KMS-11 (cell line): Measurements from ENCODE around the gene SH3BGRL3.

ENCODE experiments used
- H2AFZ ChIP-seq: fragments of 200-600 bp; sonication (generic); 2 replicates; pipeline ENCODE4 v1.6.1; 2016; ENCODE audit warnings: antibody characterized with exemption, mixed run types, low read depth
- H3K27ac ChIP-seq: fragments of 200-600 bp; sonication (generic); 2 replicates; pipeline ENCODE4 v1.6.1; 2016; ENCODE audit warnings: mild to moderate bottlenecking, mixed run types
- H3K27me3 ChIP-seq: fragments of 200-600 bp; sonication (generic); 2 replicates; pipeline ENCODE4 v1.6.1; 2017; ENCODE audit warnings: mild to moderate bottlenecking, low read depth, mixed run types, moderate library complexity; ENCODE audit not compliant: insufficient read depth
- H3K36me3 ChIP-seq: fragments of 200-600 bp; sonication (generic); 2 replicates; pipeline ENCODE4 v1.6.1; 2017; ENCODE audit warnings: mild to moderate bottlenecking, mixed run types; ENCODE audit not compliant: insufficient read depth
- H3K4me1 ChIP-seq: fragments of 200-600 bp; sonication (generic); 2 replicates; pipeline ENCODE4 v1.6.1; 2016; ENCODE audit warnings: mild to moderate bottlenecking, low read depth, mixed run types; ENCODE audit not compliant: poor library complexity, severe bottlenecking
- H3K4me2 ChIP-seq: fragments of 200-600 bp; sonication (generic); 2 replicates; pipeline ENCODE4 v1.7.0; 2016; ENCODE audit warnings: mild to moderate bottlenecking, mixed run types
- H3K4me3 ChIP-seq: fragments of 200-600 bp; sonication (generic); IDR thresholded peaks from 2 replicates; pipeline ENCODE4 v1.6.1; 2017; ENCODE audit warnings: low read depth, low read length, mixed read lengths; ENCODE audit not compliant: insufficient read depth
- H3K79me2 ChIP-seq: fragments of 200-600 bp; sonication (generic); 2 replicates; pipeline ENCODE4 v1.6.1; 2016; ENCODE audit warnings: low read depth, mixed run types; ENCODE audit not compliant: insufficient read depth
- H3K9ac ChIP-seq: fragments of 200-600 bp; sonication (generic); 2 replicates; pipeline ENCODE4 v1.6.1; 2016; ENCODE audit warnings: mild to moderate bottlenecking, mixed run types
- H4K20me1 ChIP-seq: fragments of 200-600 bp; sonication (generic); 2 replicates; pipeline ENCODE4 v1.6.1; 2016; ENCODE audit warnings: mild to moderate bottlenecking, mixed run types; ENCODE audit not compliant: insufficient read depth
- TF ChIP-seq, protein P1 (sequence below): fragments of 200-600 bp; sonication (generic); conservative IDR thresholded peaks from 2 replicates; pipeline ENCODE4 v1.6.1; 2017; ENCODE audit warnings: low read depth, mild to moderate bottlenecking, antibody characterized with exemption, low read length, moderate library complexity, mixed read lengths

Gene SH3BGRL3

DNA sequence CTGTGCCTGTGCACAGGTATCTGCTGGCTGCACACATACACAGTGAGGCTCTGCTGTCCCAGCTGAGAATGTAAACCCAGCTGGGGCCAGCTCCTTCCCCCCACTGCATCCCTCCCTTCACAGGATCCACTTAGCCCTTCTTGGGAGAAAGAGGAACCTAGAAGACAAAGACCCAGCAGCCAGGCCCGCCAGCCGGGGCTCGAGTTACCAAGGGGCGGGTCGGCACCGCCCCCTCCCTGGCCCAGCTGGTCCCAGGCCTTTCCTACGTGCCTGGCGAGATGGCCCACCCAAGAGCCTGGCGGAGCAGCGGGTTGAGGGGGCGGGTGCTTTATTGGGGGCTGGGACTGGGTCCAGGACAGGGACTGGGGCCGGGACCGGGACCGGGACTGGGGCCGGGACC, 2.1 kb downstream of the SH3BGRL3 start:
- no peak overlapping the region for H3K4me3 ChIP-seq
- H4K20me1 ChIP-seq, result no peaks in the 10 kb centered on the region
- H3K9ac ChIP-seq, result no peak overlapping the region
- TF ChIP-seq, protein P1, sequence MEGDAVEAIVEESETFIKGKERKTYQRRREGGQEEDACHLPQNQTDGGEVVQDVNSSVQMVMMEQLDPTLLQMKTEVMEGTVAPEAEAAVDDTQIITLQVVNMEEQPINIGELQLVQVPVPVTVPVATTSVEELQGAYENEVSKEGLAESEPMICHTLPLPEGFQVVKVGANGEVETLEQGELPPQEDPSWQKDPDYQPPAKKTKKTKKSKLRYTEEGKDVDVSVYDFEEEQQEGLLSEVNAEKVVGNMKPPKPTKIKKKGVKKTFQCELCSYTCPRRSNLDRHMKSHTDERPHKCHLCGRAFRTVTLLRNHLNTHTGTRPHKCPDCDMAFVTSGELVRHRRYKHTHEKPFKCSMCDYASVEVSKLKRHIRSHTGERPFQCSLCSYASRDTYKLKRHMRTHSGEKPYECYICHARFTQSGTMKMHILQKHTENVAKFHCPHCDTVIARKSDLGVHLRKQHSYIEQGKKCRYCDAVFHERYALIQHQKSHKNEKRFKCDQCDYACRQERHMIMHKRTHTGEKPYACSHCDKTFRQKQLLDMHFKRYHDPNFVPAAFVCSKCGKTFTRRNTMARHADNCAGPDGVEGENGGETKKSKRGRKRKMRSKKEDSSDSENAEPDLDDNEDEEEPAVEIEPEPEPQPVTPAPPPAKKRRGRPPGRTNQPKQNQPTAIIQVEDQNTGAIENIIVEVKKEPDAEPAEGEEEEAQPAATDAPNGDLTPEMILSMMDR, result no peak
- H3K4me1 ChIP-seq, result peaks cover 20% of the 10 kb centered on the region
- H3K36me3 ChIP-seq, result no peaks in the 10 kb centered on the region; the same call in 1 of the 2 replicates
- no peak overlapping the region for H2AFZ ChIP-seq
- H3K4me2 ChIP-seq, result no peak overlapping the region
- no peaks in the 10 kb centered on the region; the same call in 1 of the 2 replicates for H3K79me2 ChIP-seq
- no peak overlapping the region for H3K27ac ChIP-seq
- no peaks in the 10 kb centered on the region for H3K27me3 ChIP-seq

DNA sequence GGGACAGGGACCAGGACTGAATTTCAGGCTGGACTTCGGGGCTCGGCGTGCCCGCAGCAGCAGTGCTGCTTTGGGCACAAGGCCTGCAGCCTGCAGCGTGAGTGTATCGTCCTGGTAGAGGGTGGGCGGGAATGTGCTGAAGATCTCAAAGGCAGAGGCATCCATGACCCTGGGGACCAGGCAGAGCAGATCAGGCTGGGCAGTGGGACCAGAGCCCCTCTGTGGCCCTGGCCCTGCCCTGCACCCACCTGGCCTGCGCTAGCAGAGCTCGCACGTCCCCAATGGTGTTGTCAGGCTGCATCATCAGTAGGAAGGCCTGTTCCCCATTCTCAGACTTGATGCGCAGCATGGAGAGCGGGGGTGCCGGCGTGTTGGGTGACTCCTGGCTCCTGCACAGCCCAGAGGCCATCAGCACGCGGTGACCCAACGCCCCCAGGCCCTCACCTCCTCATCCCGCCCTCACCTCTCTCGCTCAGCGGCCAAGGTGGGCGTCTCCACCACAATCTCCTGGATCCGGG, 2.6 kb downstream of the SH3BGRL3 start:
- H3K36me3 ChIP-seq, result no peaks in the 10 kb centered on the region; the same call in 1 of the 2 replicates
- peaks cover 15% of the 10 kb centered on the region for H3K4me1 ChIP-seq
- H3K9ac ChIP-seq, result no peak overlapping the region
- no peaks in the 10 kb centered on the region for H3K27me3 ChIP-seq
- no peaks in the 10 kb centered on the region for H4K20me1 ChIP-seq
- H3K4me3 ChIP-seq, result no peak overlapping the region
- H3K27ac ChIP-seq, result no peak overlapping the region
- H3K4me2 ChIP-seq, result no peak overlapping the region
- TF ChIP-seq, protein P1, result no peak
- no peak overlapping the region for H2AFZ ChIP-seq
- H3K79me2 ChIP-seq, result no peaks in the 10 kb centered on the region; the same call in 1 of the 2 replicates

DNA sequence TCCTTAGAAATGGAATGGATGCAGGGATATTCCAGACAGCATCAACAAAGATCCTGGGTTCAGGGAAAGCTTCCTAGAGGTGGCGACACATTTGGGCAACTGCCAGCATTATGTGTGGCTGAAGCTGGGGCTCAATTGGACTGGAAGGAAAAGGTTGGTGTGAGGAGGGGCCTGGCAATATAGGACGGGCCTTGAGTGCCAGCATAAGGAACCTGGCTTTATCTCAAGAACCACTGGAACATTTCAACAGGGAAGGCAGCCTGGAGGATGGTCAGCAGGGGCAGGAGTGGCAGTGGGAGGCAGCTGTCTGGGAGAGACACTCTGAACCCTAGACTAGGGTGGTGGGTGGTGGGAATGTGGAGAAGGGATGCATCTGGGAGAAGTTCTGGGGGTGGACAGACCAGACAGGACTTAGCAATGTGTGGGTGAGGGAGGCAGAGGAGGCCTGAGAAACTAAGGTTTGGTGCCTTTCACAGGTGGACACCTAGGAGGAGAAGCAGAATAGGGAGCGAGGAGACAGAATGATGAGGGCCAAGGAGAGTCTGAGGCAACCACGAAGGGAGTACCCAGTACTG, 3.5 kb downstream of the SH3BGRL3 start:
- peaks cover 13% of the 10 kb centered on the region for H3K4me1 ChIP-seq
- H3K4me3 ChIP-seq, result no peak overlapping the region
- no peak overlapping the region for H3K4me2 ChIP-seq
- no peaks in the 10 kb centered on the region for H3K36me3 ChIP-seq
- H2AFZ ChIP-seq, result no peak overlapping the region
- H3K27ac ChIP-seq, result no peak overlapping the region
- TF ChIP-seq, protein P1, result no peak
- no peaks in the 10 kb centered on the region for H4K20me1 ChIP-seq
- no peak overlapping the region for H3K9ac ChIP-seq
- no peaks in the 10 kb centered on the region for H3K27me3 ChIP-seq
- H3K79me2 ChIP-seq, result no peaks in the 10 kb centered on the region; the same call in 1 of the 2 replicates

DNA sequence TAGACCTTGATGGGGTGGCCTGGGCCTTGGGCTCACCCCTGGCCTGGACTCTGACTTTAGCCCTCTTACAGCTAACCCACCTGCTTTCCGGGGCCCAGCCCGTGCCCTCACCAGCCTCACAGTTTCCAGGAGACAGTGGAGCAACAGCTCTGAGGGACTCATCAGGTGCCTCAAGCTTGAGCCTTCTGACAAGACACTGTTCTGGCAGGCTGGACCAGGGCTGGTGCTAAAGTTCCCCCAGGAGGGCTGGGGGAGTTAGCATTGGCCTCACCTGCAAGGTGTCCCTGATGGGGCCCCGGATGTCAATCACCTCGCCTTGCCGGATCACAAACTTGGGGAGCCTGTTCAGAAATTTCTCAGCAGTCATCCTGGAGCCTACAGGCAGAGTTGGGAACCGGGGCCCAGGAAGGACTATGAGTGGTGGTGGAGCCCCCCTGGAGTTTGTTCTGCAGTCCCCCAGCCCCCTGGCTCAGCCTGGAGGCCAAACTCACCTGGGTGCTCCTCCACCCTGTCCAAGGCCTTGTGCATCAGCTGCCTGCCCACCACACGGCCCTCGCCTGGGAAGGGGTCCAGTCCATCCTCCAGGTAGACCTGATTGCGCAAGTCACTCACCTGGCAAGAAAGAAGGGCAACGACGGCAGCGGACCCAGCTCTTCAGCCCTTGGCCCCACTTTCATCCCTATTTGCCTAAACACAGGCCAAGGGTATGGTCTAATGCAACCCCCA, 4.1 kb downstream of the SH3BGRL3 start:
- H3K27me3 ChIP-seq, result no peaks in the 10 kb centered on the region
- no peak overlapping the region for H3K9ac ChIP-seq
- TF ChIP-seq, protein P1, result no peak
- H3K4me1 ChIP-seq, result peaks cover 6% of the 10 kb centered on the region
- H3K4me2 ChIP-seq, result no peak overlapping the region
- H4K20me1 ChIP-seq, result no peaks in the 10 kb centered on the region
- H3K27ac ChIP-seq, result no peak overlapping the region
- H2AFZ ChIP-seq, result no peak overlapping the region
- H3K36me3 ChIP-seq, result no peaks in the 10 kb centered on the region
- no peak overlapping the region for H3K4me3 ChIP-seq
- H3K79me2 ChIP-seq, result no peaks in the 10 kb centered on the region; the same call in 1 of the 2 replicates
